Measurements from ENCODE around the gene TRNT1.

Gene TRNT1

DNA sequence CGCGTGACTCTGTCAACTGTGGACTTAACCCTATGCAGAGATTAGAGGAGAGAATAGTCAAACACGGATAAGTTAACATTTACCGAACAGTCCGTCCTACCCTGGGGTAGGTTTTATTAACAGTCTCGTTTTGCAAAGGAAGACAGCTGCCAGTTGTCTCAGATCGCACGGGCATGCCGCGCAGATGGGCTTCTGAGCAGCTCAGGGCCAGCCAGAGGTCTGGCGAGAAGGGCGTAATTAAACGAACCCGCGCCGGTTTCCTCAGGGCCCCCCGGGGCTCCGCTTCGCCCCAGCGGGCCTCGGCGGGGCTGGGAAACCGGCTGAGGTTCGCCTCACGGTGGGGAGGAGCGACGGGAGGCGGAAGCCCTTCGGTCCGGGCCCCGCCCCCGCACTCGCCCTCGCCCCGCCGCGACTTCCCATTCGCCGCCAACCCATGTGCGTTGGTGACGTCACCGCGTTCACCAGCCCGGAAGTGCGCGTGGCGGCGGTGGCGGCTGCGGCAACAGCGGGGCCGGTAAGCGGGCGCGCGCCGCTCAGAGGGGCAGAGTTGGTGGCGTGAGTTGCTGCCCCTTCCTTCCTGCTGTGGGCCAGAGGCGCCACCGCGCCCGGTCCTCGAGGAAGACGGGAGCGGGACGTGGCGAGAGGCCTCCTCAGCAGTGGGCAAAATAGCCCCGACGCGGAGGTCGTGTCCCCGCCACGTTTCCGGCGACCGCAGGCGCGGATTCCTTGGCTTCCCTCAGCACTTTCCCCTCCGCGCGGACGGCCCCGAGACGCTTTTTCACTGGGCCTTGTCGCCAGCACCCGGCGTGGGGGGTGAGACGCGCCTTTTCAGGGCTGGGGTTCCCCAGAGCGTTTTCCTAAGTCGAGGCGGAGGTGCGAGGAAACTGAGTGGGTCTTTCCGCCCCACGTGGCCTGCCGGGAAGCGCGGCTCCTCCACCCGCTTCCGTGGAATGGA, at the start of gene TRNT1:
Gene TRNT1 (plus strand): TSS at position 464 of the 955 bp plus-strand sequence. CDS start 2,101 bp downstream, outside the sequence.
- DNase-seq, result peak; percentile 33

- no peak for DNase-seq
Measured at GRCh38 chr3:3080309-3080708, 46.4 kb upstream of the TRNT1 start.

DNA sequence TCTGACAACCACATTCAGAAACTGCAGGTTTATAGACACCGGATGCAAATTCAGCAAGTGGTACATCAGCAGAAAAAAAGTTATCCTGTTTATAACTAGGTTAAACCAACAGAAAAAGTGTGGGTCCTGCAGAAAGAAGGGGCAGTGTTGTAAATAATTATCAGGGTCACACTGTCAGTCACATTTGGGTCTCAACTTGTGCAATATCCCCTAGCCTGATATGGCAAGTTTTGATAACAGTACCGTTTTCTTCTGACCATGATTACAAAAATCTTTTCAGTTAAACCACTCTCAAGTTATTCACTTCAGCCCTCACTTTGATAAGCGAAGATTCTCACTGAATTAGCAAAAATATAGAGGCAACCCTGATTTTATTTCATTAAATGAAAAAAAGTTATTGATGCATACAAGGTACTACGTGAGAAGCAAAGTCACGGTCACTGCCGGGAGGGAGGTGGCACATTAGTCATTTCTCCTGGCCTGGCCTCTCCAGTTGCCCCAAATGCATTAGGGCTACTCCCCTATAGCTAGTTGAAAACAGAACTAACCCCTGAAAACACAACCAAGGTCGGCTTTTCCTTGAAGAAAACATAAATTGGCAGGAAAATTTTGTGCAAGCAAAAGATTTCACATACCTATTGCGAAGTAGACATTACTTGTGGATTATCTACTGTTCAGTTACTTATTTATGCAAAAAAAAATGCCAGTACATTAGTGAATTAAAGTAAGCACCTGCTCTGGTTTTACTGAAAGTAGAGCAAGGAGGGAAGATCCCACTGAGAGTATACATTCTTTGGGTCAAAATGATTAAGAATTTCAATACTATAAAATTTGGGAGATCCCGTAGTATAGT, 45.1 kb upstream of the TRNT1 start:
- no peak for DNase-seq

GRCh38 chr3:3082234-3082924, 44.4 kb upstream of the TRNT1 start:
- DNase-seq, result no peak

- DNase-seq, result no peak
Measured at GRCh38 chr3:3084890-3085289, 41.9 kb upstream of the TRNT1 start.

DNA sequence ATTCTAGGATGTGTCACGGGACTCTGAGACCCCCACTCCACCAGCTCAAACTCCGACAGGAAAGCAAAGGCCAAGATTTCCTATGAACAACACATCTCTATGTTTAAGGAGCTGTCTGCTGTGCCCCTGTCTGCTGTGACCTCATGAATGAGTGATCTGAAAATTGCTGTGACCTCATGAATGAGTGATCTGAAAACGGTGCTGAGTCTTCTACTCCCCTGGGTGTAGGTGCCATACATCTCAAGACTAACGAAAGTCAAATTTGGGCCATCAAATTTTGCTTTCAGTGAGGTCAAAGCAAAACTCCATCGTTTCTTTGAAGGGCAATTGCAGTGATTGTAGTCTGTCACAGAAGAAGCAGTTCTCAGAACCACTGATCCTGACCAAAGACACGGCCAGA, 41.0 kb upstream of the TRNT1 start:
- DNase-seq, result no peak

- no peak for DNase-seq
Measured at GRCh38 chr3:3086239-3086638, 40.5 kb upstream of the TRNT1 start.

- no peak for DNase-seq
Measured at GRCh38 chr3:3087279-3087678, 39.5 kb upstream of the TRNT1 start.

DNA sequence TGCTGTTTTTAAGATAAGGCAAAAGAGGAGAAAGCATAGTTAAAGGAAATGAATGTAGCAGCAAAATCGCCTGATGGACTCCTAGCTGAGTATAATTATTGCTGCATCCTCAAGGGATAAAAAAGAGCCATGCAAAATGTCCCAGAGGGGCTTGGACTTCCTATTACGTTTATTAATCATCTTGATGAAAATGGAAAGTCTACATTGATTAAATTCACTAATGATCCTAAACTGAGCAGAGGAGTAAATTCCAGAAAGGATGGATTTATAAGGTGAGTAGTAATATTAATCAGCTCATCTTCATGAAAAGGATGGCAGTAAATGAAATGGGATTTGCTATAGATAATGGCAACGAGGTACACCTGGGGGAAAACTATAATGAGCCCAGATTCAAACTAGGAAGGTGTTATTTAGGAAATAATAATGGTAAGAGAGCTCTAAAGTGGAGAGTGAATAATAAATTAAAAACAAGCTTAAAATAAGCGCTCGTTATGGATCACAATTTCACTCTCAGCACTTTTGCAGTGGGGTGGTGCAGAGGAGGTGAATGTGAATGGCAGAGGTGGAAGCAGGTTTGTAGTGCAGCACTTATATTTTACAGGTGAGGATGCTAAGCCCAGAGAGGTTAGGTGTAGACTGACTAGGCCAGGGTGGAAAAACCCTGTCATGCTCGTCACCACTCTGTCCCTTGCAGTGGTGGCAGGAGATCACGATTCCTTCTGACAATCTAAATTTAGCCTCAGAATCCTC, 38.8 kb upstream of the TRNT1 start:
- no peak for DNase-seq

DNA sequence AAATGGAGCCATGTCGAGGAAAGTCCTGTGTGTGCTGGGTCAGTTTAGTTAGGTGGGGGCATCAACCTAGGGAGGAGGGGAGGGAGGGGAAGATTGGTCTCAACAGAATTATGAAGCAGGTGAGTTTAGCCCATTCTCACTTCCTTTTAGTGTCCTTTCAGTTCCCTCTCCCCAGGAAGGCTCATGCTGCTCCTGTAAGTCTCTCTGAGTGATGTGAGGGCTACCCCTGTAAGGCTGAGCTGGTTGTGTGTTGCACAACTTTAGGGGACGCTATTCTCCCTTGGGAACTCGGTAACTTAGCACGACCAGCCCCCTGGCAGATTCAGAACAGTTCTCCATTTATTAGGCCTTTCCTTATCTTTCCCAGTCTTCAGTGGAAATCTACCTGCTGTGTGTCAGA, 37.7 kb upstream of the TRNT1 start:
- no peak for DNase-seq

- no peak for DNase-seq
Measured at GRCh38 chr3:3097958-3098357, 28.8 kb upstream of the TRNT1 start.

- DNase-seq, result no peak
Measured at GRCh38 chr3:3101660-3102458, 24.9 kb upstream of the TRNT1 start.

DNA sequence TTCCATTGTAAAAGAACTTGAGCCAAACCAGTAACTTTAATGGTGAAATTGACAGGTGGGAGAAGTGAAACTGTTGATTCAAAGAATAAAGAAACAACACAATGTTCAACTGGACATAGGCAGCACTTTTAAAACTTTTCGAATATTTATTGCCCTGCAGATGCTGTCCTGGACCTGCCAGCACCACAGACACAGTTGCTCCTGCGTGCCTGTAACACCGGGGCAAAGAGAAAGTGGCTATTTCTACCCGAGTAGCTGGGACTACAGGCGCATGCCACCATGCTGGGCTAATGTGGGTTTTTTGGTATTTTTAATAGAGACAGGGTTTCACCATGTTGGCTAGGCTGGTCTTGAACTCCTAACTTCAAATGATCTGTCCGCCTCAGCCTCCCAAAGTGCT, 24.0 kb upstream of the TRNT1 start:
- no peak for DNase-seq

DNA sequence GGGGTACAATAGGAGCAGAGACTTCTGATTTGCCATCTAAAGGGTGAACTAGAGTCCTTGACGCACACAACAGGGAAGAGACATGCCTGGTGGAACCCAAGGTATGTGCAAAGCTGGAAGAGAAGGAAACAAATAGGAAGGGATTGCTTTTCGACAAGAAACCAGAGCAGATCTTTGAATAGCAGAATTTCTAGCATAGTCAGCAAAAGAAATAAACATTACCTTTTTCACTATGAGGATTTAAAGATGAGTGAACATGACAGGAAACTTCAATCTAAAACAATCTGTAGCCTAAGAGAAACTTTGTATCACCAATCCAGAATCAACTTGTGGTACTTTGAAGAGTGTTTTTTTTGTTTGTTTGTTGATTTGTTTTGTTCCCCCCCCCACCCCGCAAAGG, 21.5 kb upstream of the TRNT1 start:
- no peak for DNase-seq

GRCh38 chr3:3105815-3106214, 20.9 kb upstream of the TRNT1 start:
- no peak for DNase-seq

- no peak for DNase-seq
Measured at GRCh38 chr3:3107181-3107580, 19.6 kb upstream of the TRNT1 start.

- DNase-seq, result no peak
Measured at GRCh38 chr3:3107858-3108257, 18.9 kb upstream of the TRNT1 start.

- DNase-seq, result no peak
Measured at GRCh38 chr3:3109407-3110298, 17.1 kb upstream of the TRNT1 start.

GRCh38 chr3:3110299-3110630, 16.5 kb upstream of the TRNT1 start, which contains the start of gene IL5RA:
IL5RA (minus strand) TSS chr3:3110374; CDS start chr3:3104984, 5,390 bp downstream.
- DNase-seq, result no peak

GRCh38 chr3:3110749-3111361, 15.9 kb upstream of the TRNT1 start:
- no peak for DNase-seq
